IMR-90 (cell line): ENCODE results near the gene HIKESHI. TPM values are rescaled to one million over a fixed set of nuclear protein-coding genes. Genes with fewer than 3 reads are reported as not detected.

Source experiments
- ATAC-seq: fragments of 200-7000 bp; cut with Tn5 transposase; 2 replicates; pipeline ENCODE4 v1.9.1; 2020; ENCODE audit warnings: low read depth, mild to moderate bottlenecking, moderate library complexity
- BruUV-seq: library from RNA; stranded (reverse); fragments of 400-500 nt; replicated peaks from 2 replicates; lab custom pipeline; 2021; lab: Mats Ljungman, UMichigan
- CTCF ChIA-PET: fragments of 300-600 bp; formaldehyde crosslinking; extraction: SDS; loops from one replicate; lab custom pipeline; 2021; ENCODE audit warnings: antibody characterized with exemption; lab: Yijun Ruan, JAX
- POLR2A ChIA-PET: fragments of 300-600 bp; sonication (Branson Sonifier 250); formaldehyde crosslinking; loops from one replicate; lab custom pipeline; 2022; ENCODE audit warnings: antibody characterized with exemption; ENCODE audit not compliant: unreplicated experiment; lab: Charles Lee
- DNase-seq: peaks from one replicate; pipeline ENCODE4 v3.0.0; 2013
- H2AFZ ChIP-seq: replicated peaks from 2 replicates; pipeline ENCODE3; 2013; ENCODE audit warnings: low read length, mild to moderate bottlenecking; ENCODE audit not compliant: poor library complexity
- H2AK5ac ChIP-seq: 2 replicates; pipeline ENCODE4 v1.6.1; 2013; ENCODE audit warnings: low read depth, low read length, inconsistent platforms
- H2AK9ac ChIP-seq: replicated peaks from 2 replicates; pipeline ENCODE3; 2013; ENCODE audit warnings: mild to moderate bottlenecking, low read depth, low read length, moderate library complexity; ENCODE audit not compliant: poor library complexity
- H2BK120ac ChIP-seq: 2 replicates; pipeline ENCODE4 v1.6.1; 2013; ENCODE audit warnings: low read depth, low read length, inconsistent platforms
- H2BK15ac ChIP-seq: 3 replicates; pipeline ENCODE4 v1.6.1; 2013; ENCODE audit warnings: low read depth, low read length, inconsistent platforms
- H2BK20ac ChIP-seq: 2 replicates; pipeline ENCODE4 v1.6.1; 2013; ENCODE audit warnings: low read depth, mild to moderate bottlenecking, inconsistent platforms, low read length, moderate library complexity
- H2BK5ac ChIP-seq: 2 replicates; pipeline ENCODE4 v1.6.1; 2013; ENCODE audit warnings: mild to moderate bottlenecking, low read depth, low read length, inconsistent platforms; ENCODE audit not compliant: poor library complexity, severe bottlenecking
- H3K14ac ChIP-seq: replicated peaks from 2 replicates; pipeline ENCODE4 v1.6.1; 2013; ENCODE audit warnings: low read depth, low read length, inconsistent platforms
- H3K18ac ChIP-seq: 2 replicates; pipeline ENCODE4 v1.6.1; 2013; ENCODE audit warnings: low read depth, low read length, control low read depth
- H3K23ac ChIP-seq: 2 replicates; pipeline ENCODE4 v1.6.1; 2013; ENCODE audit warnings: low read depth, low read length, inconsistent platforms
- H3K27ac ChIP-seq: 2 replicates; pipeline ENCODE4 v1.5.1; 2013; ENCODE audit warnings: mild to moderate bottlenecking, control low read depth, low read length; ENCODE audit not compliant: insufficient read depth
- H3K27me3 ChIP-seq: 2 replicates; pipeline ENCODE4 v1.6.1; 2013; ENCODE audit warnings: low read length; ENCODE audit not compliant: control insufficient read depth, insufficient read depth
- H3K36me3 ChIP-seq: 2 replicates; pipeline ENCODE4 v1.6.1; 2013; ENCODE audit warnings: low read length, mixed read lengths; ENCODE audit not compliant: control insufficient read depth, insufficient read depth
- H3K4ac ChIP-seq: 2 replicates; pipeline ENCODE4 v1.6.1; 2013; ENCODE audit warnings: low read depth, low read length, inconsistent platforms
- H3K4me1 ChIP-seq: 2 replicates; pipeline ENCODE4 v1.6.1; 2013; ENCODE audit warnings: low read length, mixed read lengths; ENCODE audit not compliant: control insufficient read depth, insufficient read depth
- H3K4me2 ChIP-seq: 2 replicates; pipeline ENCODE4 v1.6.1; 2013; ENCODE audit warnings: low read depth, mild to moderate bottlenecking, control low read depth, low read length, moderate library complexity
- H3K4me3 ChIP-seq: 2 replicates; pipeline ENCODE4 v1.5.1; 2013; ENCODE audit warnings: low read depth, mild to moderate bottlenecking, control low read depth, low read length, moderate library complexity; ENCODE audit not compliant: insufficient read depth
- H3K56ac ChIP-seq: 2 replicates; pipeline ENCODE4 v1.6.1; 2013; ENCODE audit warnings: low read length, inconsistent platforms; ENCODE audit not compliant: insufficient read depth; ENCODE audit errors: extremely low read depth
- H3K79me1 ChIP-seq, 2 experiments: 2 replicates each; pipeline ENCODE4 v1.6.1; 2013; ENCODE audit warnings: low read length in 2 of 2, inconsistent platforms in 1 of 2, low read depth in 1 of 2
- H3K9ac ChIP-seq: 2 replicates; pipeline ENCODE4 v1.6.1; 2013; ENCODE audit warnings: low read depth, low read length, control low read depth
- H3K9me1 ChIP-seq: 2 replicates; pipeline ENCODE4 v1.6.1; 2013; ENCODE audit warnings: low read length, inconsistent platforms; ENCODE audit not compliant: insufficient read depth
- H3K9me3 ChIP-seq: 2 replicates; pipeline ENCODE4 v1.6.1; 2013; ENCODE audit warnings: low read length; ENCODE audit not compliant: control insufficient read depth, insufficient read depth
- H4K20me1 ChIP-seq: 2 replicates; pipeline ENCODE4 v1.6.1; 2013; ENCODE audit warnings: low read length, inconsistent platforms; ENCODE audit not compliant: insufficient read depth
- H4K5ac ChIP-seq: 2 replicates; pipeline ENCODE4 v1.6.1; 2013; ENCODE audit warnings: mild to moderate bottlenecking, low read depth, low read length, control low read depth
- H4K8ac ChIP-seq, 2 experiments: 2 replicates each; pipeline ENCODE4 v1.6.1; 2013; ENCODE audit warnings: low read depth in 2 of 2, low read length in 2 of 2, control low read depth in 1 of 2, inconsistent platforms in 1 of 2
- H4K91ac ChIP-seq: 2 replicates; pipeline ENCODE4 v1.6.1; 2013; ENCODE audit warnings: low read depth, low read length, inconsistent platforms; ENCODE audit not compliant: insufficient read depth
- BHLHE40 ChIP-seq: fragments of 150-350 bp; IDR thresholded peaks from 2 replicates; pipeline ENCODE4 v1.6.1; 2016; ENCODE audit warnings: mild to moderate bottlenecking, low read depth, low read length
- CHD1 ChIP-seq: IDR thresholded peaks from 2 replicates; pipeline ENCODE4 v1.6.1; 2012; ENCODE audit warnings: low read depth, low read length, improper control_type of control experiment
- CTCF ChIP-seq: conservative IDR thresholded peaks from 2 replicates; pipeline ENCODE4 v1.5.1; 2012; ENCODE audit warnings: mild to moderate bottlenecking, low read depth, low read length, improper control_type of control experiment
- MAFK ChIP-seq: IDR thresholded peaks from 2 replicates; pipeline ENCODE4 v1.6.1; 2012; ENCODE audit warnings: low read depth, low read length, improper control_type of control experiment
- MXI1 ChIP-seq: IDR thresholded peaks from 2 replicates; pipeline ENCODE4 v1.6.1; 2012; ENCODE audit warnings: low read depth, mild to moderate bottlenecking, low read length, moderate library complexity, borderline replicate concordance
- NFE2L2 ChIP-seq: fragments of 150-350 bp; IDR thresholded peaks from 2 replicates; pipeline ENCODE4 v1.6.1; 2016; ENCODE audit warnings: low read depth, mild to moderate bottlenecking, low read length
- RAD21 ChIP-seq: IDR thresholded peaks from 2 replicates; pipeline ENCODE4 v1.6.1; 2012; ENCODE audit warnings: low read length, improper control_type of control experiment
- RCOR1 ChIP-seq: IDR thresholded peaks from 2 replicates; pipeline ENCODE4 v1.6.1; 2012; ENCODE audit warnings: mild to moderate bottlenecking, low read length, improper control_type of control experiment; ENCODE audit not compliant: insufficient replicate concordance
- WGBS, 2 experiments: methylation state at CpG; one replicate each; pipeline versions ENCODE4 v1.1.5 to v1.1.7; 2013; ENCODE audit warnings: missing lambda C conversion rate in 2 of 2; ENCODE audit not compliant: insufficient read length in 1 of 2; ENCODE audit errors: extremely low coverage in 2 of 2; 5-methylcytosine and 5-hydroxymethylcytosine counted together
- dilution Hi-C: fragments of 300-500 bp; cut with HindIII; formaldehyde crosslinking; loops from one replicate; pipeline ENCODE4 v1.14.3; 2018; ENCODE audit warnings: low sequenced_read_pairs; ENCODE audit not compliant: unreplicated experiment
- in situ Hi-C: fragments of 300-500 bp; cut with MboI; formaldehyde crosslinking; loops from 3 replicates; pipeline ENCODE4 v1.14.3; 2019; ENCODE audit warnings: low sequenced_read_pairs, inconsistent platforms, mixed read lengths
- intact Hi-C: fragments of 100-400 bp; cut with micrococcal nuclease; formaldehyde crosslinking; loops from 2 replicates; pipeline ENCODE4 v1.10.0; 2022
- polyA plus RNA-seq, 3 experiments: library from polyadenylated mRNA; depleted of rRNA; stranded (reverse); fragments of >200 nt; gene quantifications; 2 replicates each; pipeline ENCODE4 v1.2.3, GENCODE V29; 2012; ENCODE audit warnings: low replicate concordance in 1 of 3
- total RNA-seq: library from RNA; depleted of rRNA; stranded (reverse); fragments of >200 nt; gene quantifications from 2 replicates; pipeline ENCODE4 v1.2.3, GENCODE V29; 2012

HIKESHI gene
- total and polyA plus RNA-seq, 2 of the 4 experiments (the other 2 are of a cell fraction): 49.4 to 73.5 TPM

GRCh38 chr11:86337227-86337626 lies 35.2 kb downstream of the HIKESHI start:
- intact Hi-C loops: no loop called here
- H3K79me1 ChIP-seq: peaks cover 0 to 13% of the 10 kb centered on the region in 2 experiments

More at GRCh38 chr11:86337227-86337626, 35.2 kb downstream of the HIKESHI start:
- no peak overlapping the region for H4K8ac ChIP-seq
- no peak overlapping the region for H3K4ac ChIP-seq
- H2BK120ac ChIP-seq: no peak overlapping the region
- CTCF ChIA-PET: no interaction called here
- H2BK15ac ChIP-seq: no peak overlapping the region
- no peak overlapping the region for H3K4me2 ChIP-seq
- H3K9me1 ChIP-seq: no peaks in the 10 kb centered on the region
- in situ Hi-C loops (no loop called here), dilution Hi-C loops (no loop called here)
- no peaks in the 10 kb centered on the region for H4K20me1 ChIP-seq
- no peak overlapping the region for H2BK20ac ChIP-seq
- POLR2A ChIA-PET: no interaction called here
- H4K5ac ChIP-seq: no peak overlapping the region
- whole genome bisulfite sequencing, 2 experiments: no CpG with 5 or more reads among the region's 2 CpGs
- DNase-seq (no peak), ATAC-seq (no peak)
- no peak overlapping the region for H3K9ac ChIP-seq
- no peaks in the 10 kb centered on the region for H3K27me3 ChIP-seq
- H2BK5ac ChIP-seq: no peak overlapping the region
- H3K36me3 ChIP-seq: peaks cover 12% of the 10 kb centered on the region
- no TSS peak for BruUV-seq
- no peak overlapping the region for H2AK5ac ChIP-seq
- H3K27ac ChIP-seq: no peak overlapping the region
- H3K14ac ChIP-seq: no peak overlapping the region
- TF ChIP-seq RCOR1 (no peak), CTCF (no peak), CHD1 (no peak), RAD21 (no peak), MAFK (no peak), BHLHE40 (no peak), NFE2L2 (no peak), MXI1 (no peak)
- no peak overlapping the region for H4K91ac ChIP-seq
- H3K23ac ChIP-seq: no peak overlapping the region
- H3K4me1 ChIP-seq: no peaks in the 10 kb centered on the region
- peaks cover 2% of the 10 kb centered on the region; the same call in 1 of the 2 replicates for H3K9me3 ChIP-seq
- no peak overlapping the region for H2AK9ac ChIP-seq
- H3K4me3 ChIP-seq: no peak overlapping the region
- no peak overlapping the region for H2AFZ ChIP-seq
- H3K18ac ChIP-seq: no peak overlapping the region
- no peak overlapping the region for H3K56ac ChIP-seq
